SK-N-SH treated with all-trans-retinoic acid at 6 μM for 48 hours (cell line): Measurements from ENCODE around the gene HIRA.
"Not testable (repeated sequence)": the region's sequence is repeated elsewhere in the genome, so short reads cannot be mapped to it uniquely, and the experiment has no call there.

Experiments
- ATAC-seq: fragments of 200-7000 bp; cut with Tn5 transposase; 3 replicates; pipeline ENCODE4 v1.9.1; 2020; ENCODE audit warnings: mild to moderate bottlenecking, moderate library complexity
- ARNTL ChIP-seq: fragments of 450-650 bp; formaldehyde crosslinking; IDR thresholded peaks from 2 replicates; pipeline ENCODE4 v1.5.0; 2020; ENCODE audit warnings: low read depth, mild to moderate bottlenecking, moderate library complexity, borderline replicate concordance
- BACH2 ChIP-seq: fragments of 250-450 bp; sonication (Bioruptor Pico); IDR thresholded peaks from 2 replicates; pipeline ENCODE4 v1.9.0; 2021; ENCODE audit warnings: mild to moderate bottlenecking, borderline replicate concordance
- CSDC2 ChIP-seq: fragments of 250-450 bp; sonication (Bioruptor Pico); IDR thresholded peaks from 2 replicates; pipeline ENCODE4 v1.5.0; 2020; ENCODE audit warnings: mild to moderate bottlenecking, moderate library complexity
- ESRRG ChIP-seq: fragments of 250-450 bp; sonication (Bioruptor Pico); IDR thresholded peaks from 2 replicates; pipeline ENCODE4 v1.6.1; 2021; ENCODE audit warnings: mild to moderate bottlenecking
- GLIS3 ChIP-seq: fragments of 250-450 bp; sonication (Bioruptor Pico); IDR thresholded peaks from 2 replicates; pipeline ENCODE4 v1.5.0; 2020; ENCODE audit warnings: mild to moderate bottlenecking, moderate library complexity
- ISL1 ChIP-seq: fragments of 250-450 bp; sonication (Bioruptor Pico); IDR thresholded peaks from 2 replicates; pipeline ENCODE4 v2.1.2; 2022; ENCODE audit warnings: mild to moderate bottlenecking, moderate library complexity
- OSR1 ChIP-seq: fragments of 250-450 bp; sonication (Bioruptor Pico); IDR thresholded peaks from 2 replicates; pipeline ENCODE4 v1.8.0; 2022; ENCODE audit warnings: moderate library complexity, mild to moderate bottlenecking, inconsistent platforms
- SNAI2 ChIP-seq: fragments of 250-450 bp; sonication (Bioruptor Pico); IDR thresholded peaks from 2 replicates; pipeline ENCODE4 v1.5.0; 2020; ENCODE audit warnings: mild to moderate bottlenecking, moderate library complexity
- ZC3H10 ChIP-seq: fragments of 250-450 bp; sonication (Bioruptor Pico); IDR thresholded peaks from 2 replicates; pipeline ENCODE4 v1.5.1; 2021; ENCODE audit warnings: mild to moderate bottlenecking, moderate library complexity
- ZFP3 ChIP-seq: fragments of 250-450 bp; sonication (Bioruptor Pico); IDR thresholded peaks from 2 replicates; pipeline ENCODE4 v1.5.0; 2020; ENCODE audit warnings: mild to moderate bottlenecking, moderate library complexity
- ZFP30 ChIP-seq: fragments of 450-650 bp; formaldehyde crosslinking; IDR thresholded peaks from 2 replicates; pipeline ENCODE4 v1.5.0; 2022; ENCODE audit warnings: mild to moderate bottlenecking, moderate library complexity
- ZNF565 ChIP-seq: fragments of 450-650 bp; formaldehyde crosslinking; conservative IDR thresholded peaks from 2 replicates; pipeline ENCODE4 v1.5.0; 2020; ENCODE audit warnings: low read depth, mild to moderate bottlenecking, moderate library complexity
- ZNF70 ChIP-seq: fragments of 450-650 bp; formaldehyde crosslinking; IDR thresholded peaks from 2 replicates; pipeline ENCODE4 v1.5.0; 2020; ENCODE audit warnings: mild to moderate bottlenecking, moderate library complexity
- ZNF8 ChIP-seq: fragments of 450-650 bp; formaldehyde crosslinking; IDR thresholded peaks from 2 replicates; pipeline ENCODE4 v1.5.0; 2020; ENCODE audit warnings: mild to moderate bottlenecking, moderate library complexity
- TF ChIP-seq, protein P1 (sequence below): fragments of 250-450 bp; sonication (Bioruptor Pico); IDR thresholded peaks from 2 replicates; pipeline ENCODE4 v1.8.0; 2021; ENCODE audit warnings: low read depth, mild to moderate bottlenecking, moderate library complexity, borderline replicate concordance
- TF ChIP-seq, protein P2 (sequence below): fragments of 250-450 bp; sonication (Bioruptor Pico); IDR thresholded peaks from 2 replicates; pipeline ENCODE4 v1.5.1; 2021; ENCODE audit warnings: mild to moderate bottlenecking, moderate library complexity
- TF ChIP-seq, protein P3 (sequence below): fragments of 250-450 bp; sonication (Bioruptor Pico); IDR thresholded peaks from 2 replicates; pipeline ENCODE4 v1.5.1; 2020; ENCODE audit warnings: low read depth, mild to moderate bottlenecking, moderate library complexity
- TF ChIP-seq, protein P4 (sequence below): fragments of 250-450 bp; sonication (Bioruptor Pico); IDR thresholded peaks from 2 replicates; pipeline ENCODE4 v1.8.0; 2020; ENCODE audit warnings: mild to moderate bottlenecking, moderate library complexity, borderline replicate concordance
- TF ChIP-seq, protein P5 (sequence below): fragments of 250-450 bp; sonication (Bioruptor Pico); IDR thresholded peaks from 2 replicates; pipeline ENCODE4 v1.5.0; 2020; ENCODE audit warnings: mild to moderate bottlenecking, moderate library complexity

Gene HIRA

DNA sequence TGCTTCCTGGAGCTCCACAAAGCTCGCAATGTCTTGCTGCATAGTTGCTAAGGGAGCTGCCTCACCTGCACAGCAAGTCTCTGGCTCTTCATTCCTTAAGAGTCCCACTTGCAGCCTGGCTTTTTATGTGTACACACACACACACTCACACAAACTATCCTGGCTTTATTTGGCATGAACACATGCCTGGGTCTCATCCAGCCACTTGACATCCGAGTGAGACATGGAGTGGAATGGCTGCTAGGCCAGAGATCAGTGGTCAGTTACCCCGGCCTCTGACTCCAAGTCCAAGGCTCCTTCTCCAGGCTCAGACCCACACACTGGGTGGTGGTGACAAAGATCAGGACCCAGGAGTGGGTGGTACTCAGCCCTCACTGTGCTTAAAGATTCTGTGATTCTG lies 102.1 kb downstream of the HIRA start (continued):
- TF ChIP-seq, protein P1, sequence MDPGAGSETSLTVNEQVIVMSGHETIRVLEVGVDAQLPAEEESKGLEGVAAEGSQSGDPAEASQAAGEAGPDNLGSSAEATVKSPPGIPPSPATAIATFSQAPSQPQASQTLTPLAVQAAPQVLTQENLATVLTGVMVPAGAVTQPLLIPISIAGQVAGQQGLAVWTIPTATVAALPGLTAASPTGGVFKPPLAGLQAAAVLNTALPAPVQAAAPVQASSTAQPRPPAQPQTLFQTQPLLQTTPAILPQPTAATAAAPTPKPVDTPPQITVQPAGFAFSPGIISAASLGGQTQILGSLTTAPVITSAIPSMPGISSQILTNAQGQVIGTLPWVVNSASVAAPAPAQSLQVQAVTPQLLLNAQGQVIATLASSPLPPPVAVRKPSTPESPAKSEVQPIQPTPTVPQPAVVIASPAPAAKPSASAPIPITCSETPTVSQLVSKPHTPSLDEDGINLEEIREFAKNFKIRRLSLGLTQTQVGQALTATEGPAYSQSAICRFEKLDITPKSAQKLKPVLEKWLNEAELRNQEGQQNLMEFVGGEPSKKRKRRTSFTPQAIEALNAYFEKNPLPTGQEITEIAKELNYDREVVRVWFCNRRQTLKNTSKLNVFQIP, result no peak
- no peak for TF ChIP-seq SNAI2 (CRISPR knock-in tag)

DNA sequence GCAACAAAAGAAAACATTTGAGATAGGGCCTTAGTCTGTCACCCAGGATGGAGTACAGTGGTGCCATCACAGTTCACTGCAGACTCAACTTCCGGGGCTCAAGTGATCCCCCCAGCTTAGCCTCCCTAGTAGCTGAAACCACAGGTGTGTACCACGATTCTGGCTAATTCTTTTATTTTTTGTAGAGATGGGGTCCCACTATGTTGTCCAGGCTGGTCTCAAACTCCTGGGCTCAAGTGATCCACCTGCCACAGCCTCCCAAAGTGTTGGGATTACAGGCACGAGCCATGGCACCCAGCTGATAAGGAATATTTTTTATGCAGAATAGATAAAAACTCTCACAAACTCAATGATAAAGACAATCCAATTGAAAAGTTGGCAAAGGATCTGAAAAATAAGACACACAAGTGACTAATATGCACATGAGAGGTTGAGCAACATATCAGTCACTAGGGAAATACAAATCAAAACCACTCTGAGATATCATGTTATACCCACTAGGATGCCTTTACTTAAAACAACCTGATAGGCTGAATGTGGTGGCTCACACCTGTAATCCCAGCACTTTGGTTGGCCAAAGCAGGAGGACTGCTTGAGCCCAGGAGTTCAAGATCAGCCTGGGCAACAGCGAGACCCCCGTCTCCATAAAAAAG lies 106.1 kb downstream of the HIRA start:
- TF ChIP-seq ARNTL (no peak), ISL1 (no peak), ZFP3 (CRISPR knock-in tag) (no peak)
- no peak for ATAC-seq

DNA sequence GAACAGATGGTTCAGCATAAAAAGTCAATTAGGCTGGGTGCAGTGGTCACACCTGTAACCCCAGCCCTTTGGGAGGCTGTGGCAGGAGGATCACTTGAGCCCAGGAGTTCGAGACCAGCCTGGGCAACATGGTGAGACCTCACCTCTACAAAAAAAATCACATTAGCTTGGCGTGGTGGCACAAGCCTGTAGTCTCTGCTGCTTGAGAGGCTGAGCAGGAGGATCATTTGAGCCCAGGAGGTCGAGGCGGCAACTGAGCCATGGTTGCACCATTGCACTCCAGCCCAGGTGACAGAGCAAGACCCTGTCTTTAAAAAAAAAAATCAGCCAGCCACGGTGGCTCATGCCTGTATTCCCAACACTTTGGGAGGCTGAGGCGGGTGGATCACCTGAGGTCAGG lies 108.1 kb downstream of the HIRA start:
- not testable (repeated sequence) for ATAC-seq

DNA sequence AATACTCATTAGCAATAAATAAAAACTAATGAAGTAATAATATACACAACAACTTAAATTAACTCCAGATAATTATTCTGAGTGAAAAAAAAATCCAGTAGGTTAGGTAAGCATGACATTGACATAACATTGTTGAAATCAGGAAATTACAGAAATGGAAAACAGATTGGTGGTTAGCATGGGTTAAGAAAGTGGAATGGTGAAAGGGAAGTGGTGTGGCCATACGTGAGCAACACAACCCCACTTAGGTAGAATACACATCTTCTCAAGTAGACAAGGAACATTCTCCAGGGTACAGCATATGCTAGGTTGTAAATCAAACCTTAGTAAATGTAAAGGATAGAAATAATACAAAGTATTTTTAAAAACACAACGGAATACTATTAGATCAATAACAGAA lies 109.8 kb downstream of the HIRA start:
- TF ChIP-seq, protein P2, sequence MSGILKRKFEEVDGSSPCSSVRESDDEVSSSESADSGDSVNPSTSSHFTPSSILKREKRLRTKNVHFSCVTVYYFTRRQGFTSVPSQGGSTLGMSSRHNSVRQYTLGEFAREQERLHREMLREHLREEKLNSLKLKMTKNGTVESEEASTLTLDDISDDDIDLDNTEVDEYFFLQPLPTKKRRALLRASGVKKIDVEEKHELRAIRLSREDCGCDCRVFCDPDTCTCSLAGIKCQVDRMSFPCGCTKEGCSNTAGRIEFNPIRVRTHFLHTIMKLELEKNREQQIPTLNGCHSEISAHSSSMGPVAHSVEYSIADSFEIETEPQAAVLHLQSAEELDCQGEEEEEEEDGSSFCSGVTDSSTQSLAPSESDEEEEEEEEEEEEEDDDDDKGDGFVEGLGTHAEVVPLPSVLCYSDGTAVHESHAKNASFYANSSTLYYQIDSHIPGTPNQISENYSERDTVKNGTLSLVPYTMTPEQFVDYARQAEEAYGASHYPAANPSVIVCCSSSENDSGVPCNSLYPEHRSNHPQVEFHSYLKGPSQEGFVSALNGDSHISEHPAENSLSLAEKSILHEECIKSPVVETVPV, result no peak
- TF ChIP-seq GLIS3 (no peak), ESRRG (CRISPR knock-in tag) (no peak), ZNF8 (no peak), ZC3H10 (no peak), ZFP3 (CRISPR knock-in tag) (no peak), CSDC2 (CRISPR knock-in tag) (no peak), ZNF565 (no peak), SNAI2 (CRISPR knock-in tag) (no peak), ZFP30 (CRISPR knock-in tag) (no peak), ISL1 (no peak), BACH2 (CRISPR knock-in tag) (no peak), OSR1 (no peak), ZNF70 (CRISPR knock-in tag) (no peak)
- TF ChIP-seq, protein P3, sequence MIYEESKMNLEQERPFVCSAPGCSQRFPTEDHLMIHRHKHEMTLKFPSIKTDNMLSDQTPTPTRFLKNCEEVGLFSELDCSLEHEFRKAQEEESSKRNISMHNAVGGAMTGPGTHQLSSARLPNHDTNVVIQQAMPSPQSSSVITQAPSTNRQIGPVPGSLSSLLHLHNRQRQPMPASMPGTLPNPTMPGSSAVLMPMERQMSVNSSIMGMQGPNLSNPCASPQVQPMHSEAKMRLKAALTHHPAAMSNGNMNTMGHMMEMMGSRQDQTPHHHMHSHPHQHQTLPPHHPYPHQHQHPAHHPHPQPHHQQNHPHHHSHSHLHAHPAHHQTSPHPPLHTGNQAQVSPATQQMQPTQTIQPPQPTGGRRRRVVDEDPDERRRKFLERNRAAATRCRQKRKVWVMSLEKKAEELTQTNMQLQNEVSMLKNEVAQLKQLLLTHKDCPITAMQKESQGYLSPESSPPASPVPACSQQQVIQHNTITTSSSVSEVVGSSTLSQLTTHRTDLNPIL (CRISPR knock-in tag), result no peak
- TF ChIP-seq, protein P1, result no peak
- TF ChIP-seq, protein P4, sequence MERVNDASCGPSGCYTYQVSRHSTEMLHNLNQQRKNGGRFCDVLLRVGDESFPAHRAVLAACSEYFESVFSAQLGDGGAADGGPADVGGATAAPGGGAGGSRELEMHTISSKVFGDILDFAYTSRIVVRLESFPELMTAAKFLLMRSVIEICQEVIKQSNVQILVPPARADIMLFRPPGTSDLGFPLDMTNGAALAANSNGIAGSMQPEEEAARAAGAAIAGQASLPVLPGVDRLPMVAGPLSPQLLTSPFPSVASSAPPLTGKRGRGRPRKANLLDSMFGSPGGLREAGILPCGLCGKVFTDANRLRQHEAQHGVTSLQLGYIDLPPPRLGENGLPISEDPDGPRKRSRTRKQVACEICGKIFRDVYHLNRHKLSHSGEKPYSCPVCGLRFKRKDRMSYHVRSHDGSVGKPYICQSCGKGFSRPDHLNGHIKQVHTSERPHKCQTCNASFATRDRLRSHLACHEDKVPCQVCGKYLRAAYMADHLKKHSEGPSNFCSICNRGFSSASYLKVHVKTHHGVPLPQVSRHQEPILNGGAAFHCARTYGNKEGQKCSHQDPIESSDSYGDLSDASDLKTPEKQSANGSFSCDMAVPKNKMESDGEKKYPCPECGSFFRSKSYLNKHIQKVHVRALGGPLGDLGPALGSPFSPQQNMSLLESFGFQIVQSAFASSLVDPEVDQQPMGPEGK (CRISPR knock-in tag), result no peak
- TF ChIP-seq, protein P5, sequence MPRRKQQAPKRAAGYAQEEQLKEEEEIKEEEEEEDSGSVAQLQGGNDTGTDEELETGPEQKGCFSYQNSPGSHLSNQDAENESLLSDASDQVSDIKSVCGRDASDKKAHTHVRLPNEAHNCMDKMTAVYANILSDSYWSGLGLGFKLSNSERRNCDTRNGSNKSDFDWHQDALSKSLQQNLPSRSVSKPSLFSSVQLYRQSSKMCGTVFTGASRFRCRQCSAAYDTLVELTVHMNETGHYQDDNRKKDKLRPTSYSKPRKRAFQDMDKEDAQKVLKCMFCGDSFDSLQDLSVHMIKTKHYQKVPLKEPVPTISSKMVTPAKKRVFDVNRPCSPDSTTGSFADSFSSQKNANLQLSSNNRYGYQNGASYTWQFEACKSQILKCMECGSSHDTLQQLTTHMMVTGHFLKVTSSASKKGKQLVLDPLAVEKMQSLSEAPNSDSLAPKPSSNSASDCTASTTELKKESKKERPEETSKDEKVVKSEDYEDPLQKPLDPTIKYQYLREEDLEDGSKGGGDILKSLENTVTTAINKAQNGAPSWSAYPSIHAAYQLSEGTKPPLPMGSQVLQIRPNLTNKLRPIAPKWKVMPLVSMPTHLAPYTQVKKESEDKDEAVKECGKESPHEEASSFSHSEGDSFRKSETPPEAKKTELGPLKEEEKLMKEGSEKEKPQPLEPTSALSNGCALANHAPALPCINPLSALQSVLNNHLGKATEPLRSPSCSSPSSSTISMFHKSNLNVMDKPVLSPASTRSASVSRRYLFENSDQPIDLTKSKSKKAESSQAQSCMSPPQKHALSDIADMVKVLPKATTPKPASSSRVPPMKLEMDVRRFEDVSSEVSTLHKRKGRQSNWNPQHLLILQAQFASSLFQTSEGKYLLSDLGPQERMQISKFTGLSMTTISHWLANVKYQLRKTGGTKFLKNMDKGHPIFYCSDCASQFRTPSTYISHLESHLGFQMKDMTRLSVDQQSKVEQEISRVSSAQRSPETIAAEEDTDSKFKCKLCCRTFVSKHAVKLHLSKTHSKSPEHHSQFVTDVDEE (CRISPR knock-in tag), result no peak
- no peak for ATAC-seq

DNA sequence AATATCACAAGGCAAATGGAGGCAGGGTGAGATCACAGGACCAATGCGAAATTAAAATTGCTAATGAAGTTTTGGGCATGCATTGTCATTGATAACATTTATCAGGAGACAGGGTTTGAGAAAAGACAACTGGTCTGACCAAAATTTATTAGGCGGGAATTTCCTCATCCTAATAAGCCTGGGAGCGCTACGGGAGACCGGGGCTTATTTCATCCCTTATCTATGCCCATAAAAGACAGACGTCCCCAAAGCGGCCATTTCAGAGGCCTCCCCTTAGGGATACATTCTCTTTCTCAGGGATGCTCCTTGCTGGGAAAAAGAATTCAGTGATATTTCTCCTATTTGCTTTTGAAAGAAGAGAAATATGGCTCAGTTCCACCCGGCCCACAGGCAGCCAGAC lies 111.4 kb downstream of the HIRA start:
- ATAC-seq, result not testable (repeated sequence)
